Measurements from ENCODE around the gene INPP5E.
"Not testable (repeated sequence)": the region's sequence is repeated elsewhere in the genome, so short reads cannot be mapped to it uniquely, and the experiment has no call there.

The INPP5E gene

DNA sequence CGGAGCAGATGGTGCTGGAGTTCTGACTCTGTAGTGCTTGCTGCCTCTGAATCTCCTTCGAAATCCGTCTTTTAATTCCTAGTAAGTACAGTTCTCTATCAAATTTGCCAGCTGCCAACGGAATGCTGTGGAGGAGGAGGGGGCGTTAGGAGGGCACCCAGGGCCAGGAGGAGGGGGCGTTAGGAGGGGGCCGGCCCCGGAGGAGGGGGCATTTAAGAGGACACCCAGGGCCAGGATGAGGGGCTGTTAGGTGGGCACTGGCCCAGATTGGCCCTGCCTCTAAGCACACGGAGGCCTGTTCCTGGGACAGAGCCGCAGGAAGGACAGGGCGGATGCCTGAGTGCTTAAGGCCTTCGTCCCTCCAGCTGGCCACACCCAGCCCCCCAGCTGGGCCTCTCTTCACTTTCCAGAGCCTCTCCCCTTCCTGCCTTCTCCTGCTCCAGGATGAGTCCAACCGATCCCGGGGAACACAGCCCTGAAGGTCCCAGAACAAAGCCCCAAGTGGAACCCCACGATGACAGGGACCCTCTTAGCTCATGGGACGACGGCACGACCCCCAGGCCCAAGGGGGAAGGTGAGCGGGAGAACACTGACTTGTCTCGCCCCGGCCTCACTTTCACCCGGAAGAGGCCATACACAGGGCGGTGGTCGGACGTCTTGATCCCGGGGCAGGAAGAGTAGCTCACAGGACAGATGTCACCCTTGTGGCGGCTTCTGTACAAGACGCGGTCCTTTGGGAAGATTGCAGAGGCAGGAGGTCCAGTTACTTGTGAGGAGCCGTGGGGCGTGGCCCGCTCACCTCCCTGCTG, 9.8 kb downstream of the INPP5E start:
- DNase-seq (ENCODE audit: low read depth): no peak

DNA sequence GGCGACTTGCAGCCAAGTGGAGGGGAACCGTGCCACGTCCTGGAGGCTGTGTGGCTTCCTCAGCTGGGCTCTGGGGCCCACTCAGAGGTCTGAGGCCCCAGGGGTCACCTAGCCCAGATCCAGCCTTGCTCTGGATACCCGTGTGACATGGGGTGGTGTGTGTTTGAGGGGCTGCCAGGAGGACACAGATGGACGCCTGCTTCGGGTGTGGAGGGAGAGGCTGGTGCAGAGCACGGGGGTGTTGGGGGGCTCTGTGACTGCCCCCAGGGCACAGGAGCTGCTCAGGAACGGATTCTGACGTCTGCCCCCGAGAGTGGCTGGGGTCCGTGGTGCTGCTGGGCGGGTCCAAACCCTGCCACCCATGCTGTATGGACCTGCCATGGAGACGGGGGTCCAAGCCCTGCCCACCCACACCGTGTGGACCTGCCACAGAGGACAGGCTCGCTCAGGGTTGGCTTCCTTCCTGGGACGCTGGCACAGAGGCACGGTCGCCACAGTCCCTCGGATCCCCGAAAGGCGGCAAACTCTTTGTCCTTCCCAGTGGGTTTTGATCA, 10.5 kb downstream of the INPP5E start:
- no peak for DNase-seq (ENCODE audit: low read depth)

DNA sequence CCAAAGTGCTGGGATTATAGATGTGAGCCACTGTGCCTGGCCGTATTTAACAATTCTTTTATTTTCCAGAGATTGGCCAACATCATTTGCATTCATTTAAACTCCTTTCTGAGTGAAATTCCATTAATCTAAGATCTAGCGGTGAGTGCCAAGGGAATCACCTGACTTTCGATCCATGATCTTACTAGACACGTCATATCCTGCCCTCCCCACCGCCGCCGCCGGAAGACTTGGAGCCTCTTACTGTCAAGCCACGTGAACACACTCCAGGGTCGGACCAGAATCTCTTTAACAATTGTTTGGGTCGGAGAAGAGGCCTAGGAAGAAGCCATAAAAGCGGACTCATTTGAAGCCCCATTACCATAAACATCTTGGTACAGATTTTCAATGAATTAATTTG, 12.9 kb downstream of the INPP5E start:
- DNase-seq (ENCODE audit: low read depth): no peak

DNA sequence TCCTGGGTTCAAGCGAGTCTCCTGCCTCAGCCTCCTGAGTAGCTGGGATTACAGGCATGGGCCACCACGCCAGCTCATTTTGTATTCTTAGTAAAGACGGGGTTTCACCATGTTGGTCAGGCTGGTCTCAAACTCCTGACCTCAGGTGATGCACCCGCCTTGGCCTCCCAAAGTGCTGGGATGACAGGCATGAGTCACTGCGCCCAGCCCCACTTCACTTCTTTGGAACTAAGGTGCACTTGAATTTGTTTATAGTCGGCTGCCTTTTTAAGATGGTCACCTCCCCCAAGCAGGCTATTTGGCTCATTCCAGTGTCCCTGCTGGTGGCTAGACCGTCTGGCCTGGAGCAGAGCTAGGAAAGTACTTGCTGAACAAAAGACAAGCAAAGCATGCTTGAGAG, 14.3 kb downstream of the INPP5E start:
- not testable (repeated sequence) for DNase-seq (ENCODE audit: low read depth)

DNA sequence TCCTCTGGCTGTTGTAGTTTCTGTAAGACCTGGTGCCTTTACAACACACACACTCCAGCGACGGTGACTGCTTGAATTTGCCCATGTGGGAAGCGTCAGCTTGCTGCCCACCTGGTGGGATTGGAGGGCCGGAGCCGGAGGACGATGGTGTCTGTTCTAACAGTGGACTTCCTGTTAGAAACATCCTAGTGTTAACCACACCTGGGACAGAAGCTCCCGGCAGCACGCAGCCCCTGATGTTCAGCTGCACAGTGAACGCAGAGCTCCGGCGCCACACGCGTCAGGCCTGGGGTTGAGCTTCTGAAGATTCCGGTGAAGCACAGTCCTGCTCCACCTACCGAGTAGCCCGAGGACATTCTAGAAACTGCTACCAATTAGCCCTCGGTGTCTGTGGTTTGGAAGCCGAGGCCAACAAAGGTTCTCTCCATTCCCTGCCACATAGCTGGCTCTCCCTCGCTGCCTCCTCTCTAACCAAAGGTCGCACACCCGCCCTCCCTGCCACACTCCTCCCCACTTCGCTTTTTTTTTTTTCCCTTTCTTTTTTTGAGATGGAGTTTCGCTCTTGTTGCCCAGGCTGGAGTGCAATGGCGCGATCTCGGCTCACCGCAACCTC, 14.8 kb downstream of the INPP5E start:
- DNase-seq (ENCODE audit: low read depth): no peak

DNA sequence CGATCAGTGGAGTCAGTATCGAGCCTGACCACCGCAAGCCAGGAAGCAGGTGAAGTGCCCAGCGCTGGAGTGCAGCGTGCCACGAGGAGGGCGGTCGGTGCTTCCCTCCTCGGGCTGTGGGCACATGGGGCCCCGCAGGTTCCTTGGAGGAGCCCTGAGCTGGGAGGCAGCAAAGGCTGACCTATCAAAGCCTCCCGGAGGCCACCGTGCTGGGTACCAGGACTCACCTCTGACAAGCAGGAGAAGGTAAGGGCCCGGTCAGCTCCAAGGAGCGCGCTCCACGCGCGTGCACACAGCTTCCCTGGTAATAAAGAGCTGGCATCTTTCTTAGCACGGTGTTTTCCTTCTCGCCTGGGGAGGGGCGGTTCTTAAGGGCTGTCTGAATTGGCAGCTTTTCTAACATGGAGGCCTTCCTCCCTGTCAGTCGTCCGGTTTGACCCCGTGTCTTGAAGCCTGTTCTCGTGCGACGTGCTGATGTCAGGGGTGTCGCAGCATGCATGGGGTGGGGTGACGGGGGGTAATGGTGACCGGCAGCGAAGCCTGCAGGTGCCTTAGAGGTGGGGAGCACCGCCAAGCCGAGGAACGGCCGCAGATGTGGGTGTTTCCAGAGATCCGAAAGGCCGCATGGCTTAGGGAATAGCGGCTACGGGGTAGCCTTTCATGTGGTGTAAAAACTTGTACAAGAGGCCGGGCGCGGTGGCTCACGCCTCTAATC, 16.1 kb downstream of the INPP5E start:
- DNase-seq (ENCODE audit: low read depth): no peak

DNA sequence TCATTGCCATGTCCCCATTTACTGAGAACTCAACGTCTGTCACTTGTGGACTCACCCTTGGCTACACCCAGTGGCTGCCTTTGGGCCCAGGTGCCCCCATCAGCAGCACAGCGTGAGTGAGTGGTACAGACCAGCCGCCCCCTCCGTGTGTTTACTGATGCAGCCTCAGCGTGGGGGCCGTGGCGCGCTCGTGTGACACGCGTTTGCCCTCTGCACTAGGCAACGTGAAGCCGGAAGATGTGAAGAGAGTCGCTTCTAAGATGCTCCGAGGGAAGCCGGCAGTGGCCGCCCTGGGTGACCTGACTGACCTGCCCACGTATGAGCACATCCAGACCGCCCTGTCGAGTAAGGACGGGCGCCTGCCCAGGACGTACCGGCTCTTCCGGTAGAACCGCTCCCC, 16.8 kb downstream of the INPP5E start:
- no peak for DNase-seq (ENCODE audit: low read depth)

DNA sequence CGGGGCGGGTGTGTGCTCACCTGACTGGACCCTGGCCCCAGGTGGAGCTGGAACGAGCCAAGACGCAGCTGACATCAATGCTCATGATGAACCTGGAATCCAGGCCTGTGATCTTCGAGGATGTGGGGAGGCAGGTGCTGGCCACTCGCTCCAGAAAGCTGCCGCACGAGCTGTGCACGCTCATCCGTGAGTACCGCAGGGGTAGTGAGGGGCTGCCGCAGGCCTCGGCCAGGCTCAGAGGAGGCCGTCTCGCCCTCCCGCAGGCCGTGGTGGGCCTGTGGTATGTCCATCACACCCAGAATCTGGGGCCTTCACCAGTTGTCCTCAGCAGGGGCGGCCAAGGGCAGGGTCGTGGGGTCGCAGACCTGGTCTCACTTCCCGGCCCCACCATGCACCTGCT, 17.9 kb downstream of the INPP5E start:
- DNase-seq (ENCODE audit: low read depth): no peak

DNA sequence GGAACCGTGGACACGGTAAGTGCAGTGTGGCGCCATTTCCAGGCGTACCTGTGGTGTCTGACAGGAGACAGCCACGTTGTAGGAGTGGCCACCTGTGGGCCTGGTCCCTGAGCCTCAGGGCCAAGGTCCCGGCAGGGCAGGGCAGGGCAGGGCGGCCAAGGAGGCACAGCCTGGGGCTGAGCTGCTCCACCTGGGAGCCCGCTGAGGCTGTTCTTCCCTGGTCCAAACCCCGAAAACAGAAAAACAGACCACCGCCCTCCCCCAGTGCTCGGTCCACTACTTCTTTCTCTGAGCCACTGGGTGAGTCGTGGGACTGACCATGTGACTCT, 20.6 kb downstream of the INPP5E start:
- no peak for DNase-seq (ENCODE audit: low read depth)

DNA sequence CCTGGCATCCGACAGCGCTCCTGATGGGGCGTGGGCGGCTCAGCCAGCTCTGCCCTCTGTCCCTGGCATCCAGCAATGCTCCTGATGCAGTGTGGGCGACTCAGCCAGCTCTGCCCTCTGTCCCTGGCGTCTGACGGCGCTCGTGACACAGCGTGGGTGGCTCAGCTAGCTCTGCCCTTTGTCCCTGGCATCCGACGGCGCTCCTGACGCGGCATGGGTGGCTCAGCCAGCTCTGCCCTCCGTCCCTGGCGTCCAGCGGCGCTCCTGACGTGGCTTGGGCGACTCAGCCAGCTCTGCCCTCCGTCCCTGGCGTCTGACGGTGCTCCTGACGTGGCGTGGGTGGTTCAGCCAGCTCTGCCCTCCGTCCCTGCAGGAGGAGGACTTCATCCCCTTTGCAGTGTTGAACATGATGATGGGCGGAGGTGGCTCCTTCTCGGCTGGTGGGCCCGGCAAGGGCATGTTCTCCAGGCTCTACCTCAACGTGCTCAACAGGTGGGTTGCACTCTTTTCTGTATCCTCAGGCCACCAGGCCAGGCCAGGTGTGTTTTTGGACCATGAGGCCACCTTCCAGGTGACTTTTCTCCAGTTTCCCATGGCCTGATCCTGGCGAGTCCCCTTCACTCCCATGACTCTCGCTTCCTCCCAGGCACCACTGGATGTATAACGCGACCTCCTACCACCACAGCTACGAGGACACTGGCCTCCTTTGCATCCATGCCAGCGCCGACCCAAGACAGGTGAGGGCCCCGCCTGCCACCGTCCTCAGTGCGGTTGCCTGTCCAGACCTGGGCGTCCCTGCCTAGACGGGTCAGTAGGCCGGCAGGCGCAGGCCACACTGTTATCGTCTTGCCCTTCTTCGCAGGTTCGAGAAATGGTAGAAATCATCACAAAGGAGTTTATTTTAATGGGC, 21.2 kb downstream of the INPP5E start:
- no peak for DNase-seq (ENCODE audit: low read depth)

DNA sequence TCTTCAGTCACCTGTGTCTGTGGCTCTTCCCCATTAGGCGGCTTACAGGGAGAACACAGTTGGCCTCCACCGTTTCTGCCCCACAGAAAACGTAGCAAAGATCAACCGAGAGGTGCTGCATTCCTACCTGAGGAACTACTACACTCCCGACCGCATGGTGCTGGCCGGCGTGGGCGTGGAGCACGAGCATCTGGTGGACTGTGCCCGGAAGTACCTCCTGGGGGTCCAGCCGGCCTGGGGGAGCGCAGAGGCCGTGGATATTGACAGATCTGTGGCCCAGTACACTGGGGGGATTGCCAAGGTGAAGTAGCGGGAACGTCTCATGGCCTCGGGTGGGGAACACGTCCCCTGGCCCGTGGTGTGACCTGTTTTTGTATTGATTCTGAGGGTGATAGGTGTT, 22.7 kb downstream of the INPP5E start:
- no peak for DNase-seq (ENCODE audit: low read depth)

DNA sequence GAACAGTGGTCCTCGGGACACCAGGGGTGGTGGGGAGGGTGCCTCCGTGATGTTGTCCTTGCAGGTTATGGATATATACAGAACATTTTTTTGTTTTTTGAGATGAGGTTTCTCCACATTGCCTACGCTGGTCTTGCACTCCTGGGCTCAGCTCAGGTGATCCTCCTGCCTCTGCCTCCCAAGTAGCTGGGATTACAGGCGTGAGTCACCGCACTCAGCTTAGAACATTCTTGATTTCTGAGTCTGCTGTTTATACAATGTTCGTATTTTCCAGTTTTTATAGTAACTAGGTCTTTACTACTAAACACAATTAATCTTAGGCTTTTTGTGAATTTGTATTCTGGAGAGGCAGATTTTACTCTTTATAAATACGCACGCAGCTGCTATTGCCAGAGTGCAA, 23.2 kb downstream of the INPP5E start:
- no peak for DNase-seq (ENCODE audit: low read depth)

DNA sequence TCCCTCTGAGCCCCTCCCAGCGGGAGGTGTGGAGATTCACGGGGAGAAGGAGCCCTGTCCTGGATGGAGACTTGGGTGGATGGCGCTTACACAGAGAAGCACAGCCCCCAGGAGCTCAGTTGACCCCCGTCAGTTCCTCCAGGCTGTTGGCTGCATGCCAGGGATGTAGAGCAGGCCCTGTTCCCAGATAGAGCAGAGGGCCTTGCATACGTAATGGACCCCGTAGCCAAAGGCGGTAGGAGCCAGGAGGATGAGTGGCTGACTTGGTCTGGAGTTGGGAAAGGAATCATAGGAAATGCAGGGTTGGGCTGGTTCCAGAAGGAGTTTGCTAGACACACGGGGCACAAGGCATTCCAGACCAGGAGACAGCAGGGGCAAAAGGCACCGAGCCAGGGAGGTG, 26.7 kb downstream of the INPP5E start:
- no peak for DNase-seq (ENCODE audit: low read depth)

DNA sequence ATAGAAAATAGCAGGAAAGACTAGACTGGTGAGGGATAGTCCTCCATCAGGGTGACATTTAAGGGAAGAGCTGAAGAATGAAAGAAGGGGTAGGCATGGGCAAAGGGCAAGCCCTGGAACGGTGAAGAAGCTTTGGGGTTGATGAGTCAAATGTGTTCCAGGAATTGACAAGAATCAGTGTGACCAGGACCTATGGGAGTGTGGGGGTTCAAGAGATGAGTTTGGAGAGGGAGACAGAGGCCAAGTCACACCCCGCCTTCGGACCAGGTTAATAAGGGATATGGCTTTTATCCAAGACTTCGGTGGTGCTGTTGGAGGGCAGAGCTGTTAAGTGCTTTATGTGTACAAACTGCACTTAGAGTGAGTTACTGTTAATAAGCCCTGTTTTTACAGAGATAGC, 28.3 kb downstream of the INPP5E start:
- no peak for DNase-seq (ENCODE audit: low read depth)

DNA sequence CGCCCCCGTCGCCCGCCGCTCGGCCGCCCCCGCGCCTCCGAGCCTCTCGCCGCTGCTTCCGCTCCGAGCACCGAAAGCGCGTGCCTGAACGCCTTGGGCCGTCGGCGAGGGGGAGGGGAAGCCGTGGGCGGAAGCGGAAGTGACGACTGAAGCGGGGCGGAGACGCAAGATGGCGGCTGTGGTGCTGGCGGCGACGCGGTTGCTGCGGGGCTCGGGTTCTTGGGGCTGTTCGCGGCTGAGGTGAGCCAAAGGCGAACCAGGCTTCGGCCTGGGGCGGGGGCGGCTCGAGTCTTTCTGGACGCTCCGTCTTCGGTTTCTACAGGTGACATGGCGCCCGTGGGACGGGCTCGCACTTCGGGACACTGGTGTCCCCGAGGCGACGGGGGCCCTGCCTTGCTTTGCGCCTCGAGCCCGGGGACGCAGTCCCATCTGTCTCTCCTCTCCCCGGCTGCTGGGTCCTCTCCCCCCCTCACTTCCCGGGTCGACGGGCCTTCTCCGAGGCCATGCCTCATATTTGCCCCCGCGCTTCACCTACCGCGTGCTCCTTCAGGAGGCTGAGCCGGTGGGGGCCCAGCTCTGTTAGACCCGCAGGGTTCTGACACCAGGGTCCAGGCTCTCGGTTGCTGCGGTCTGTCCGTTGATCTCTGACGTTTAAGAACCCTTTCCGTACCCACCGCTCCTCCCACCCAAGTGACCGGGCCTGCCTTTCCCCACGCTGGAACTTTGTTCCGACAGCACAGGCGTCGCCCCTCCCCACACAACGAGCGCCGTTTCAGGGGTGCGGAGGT, 29.0 kb downstream of the INPP5E start, which contains the start of the genes ENTR1 and PMPCA:
Gene ENTR1 (minus strand): TSS at position 115 of the 788 bp plus-strand sequence. CDS start 217 bp downstream, outside the sequence.
Gene PMPCA (plus strand): TSS at position 159 of the 788 bp plus-strand sequence. CDS start 11 bp downstream, at position 170.
- DNase-seq (ENCODE audit: low read depth): peak; percentile 93

DNA sequence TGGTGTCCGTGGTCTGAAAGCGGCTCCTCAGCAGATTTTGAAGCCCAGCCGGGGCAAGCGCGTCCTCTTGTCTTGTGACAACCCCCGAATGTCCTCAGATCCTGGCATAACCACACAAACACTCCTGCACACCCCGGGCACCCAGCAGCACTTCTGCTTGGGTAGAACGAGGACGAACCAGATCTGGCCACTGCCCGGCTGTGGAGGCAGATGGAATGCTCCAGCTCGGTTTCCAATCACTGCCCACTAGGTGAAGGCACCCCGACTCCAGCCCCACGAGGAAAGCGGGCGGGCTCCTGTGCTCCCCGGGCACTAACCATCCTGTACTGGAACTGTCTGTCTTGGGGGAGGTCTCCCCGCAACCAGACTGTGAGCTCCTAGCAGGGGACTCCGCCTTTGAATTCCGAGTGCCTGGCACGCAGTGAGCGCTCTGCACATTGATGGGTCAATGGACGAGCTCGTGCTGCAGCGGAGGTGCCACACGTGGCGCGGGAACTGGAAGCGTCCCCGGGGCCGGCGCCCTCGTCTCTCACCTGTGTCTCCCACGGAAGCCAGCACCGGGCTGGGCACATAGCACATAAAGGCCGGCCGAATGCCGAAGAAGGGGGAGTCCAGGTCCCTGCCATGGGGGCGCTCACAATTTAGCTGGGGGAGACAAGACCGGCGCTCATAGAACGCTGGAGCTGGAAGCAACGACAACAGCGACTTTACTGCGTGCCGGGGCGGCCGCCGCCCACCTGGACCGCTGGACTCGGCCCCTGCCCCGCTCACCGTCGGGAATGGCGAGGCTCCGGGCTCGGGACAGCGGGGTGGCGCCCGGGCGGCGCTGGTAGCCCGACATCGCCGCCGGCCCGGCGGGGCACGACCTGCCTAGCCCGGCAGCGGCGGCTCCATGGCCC, 29.8 kb downstream of the INPP5E start:
- no peak for DNase-seq (ENCODE audit: low read depth)

DNA sequence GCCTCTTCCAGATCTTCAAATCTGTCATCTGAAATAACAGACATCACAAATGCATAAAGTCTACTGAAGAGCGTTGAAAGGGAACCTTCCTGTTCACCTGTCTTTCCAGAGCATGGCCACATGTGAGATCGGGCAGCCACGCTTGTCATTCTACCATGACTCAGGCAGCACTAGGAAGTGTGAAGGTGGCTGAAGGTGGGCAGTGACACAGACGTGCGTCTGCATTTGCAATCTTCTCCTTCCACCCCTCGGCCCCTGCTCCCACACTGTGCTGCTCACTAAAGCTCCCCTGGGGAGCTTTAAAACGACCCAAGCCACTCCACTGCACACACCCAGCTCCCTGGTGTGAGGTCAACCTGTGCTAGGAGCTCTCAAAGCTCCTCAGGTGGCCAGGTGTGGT, 31.7 kb downstream of the INPP5E start:
- no peak for DNase-seq (ENCODE audit: low read depth)

DNA sequence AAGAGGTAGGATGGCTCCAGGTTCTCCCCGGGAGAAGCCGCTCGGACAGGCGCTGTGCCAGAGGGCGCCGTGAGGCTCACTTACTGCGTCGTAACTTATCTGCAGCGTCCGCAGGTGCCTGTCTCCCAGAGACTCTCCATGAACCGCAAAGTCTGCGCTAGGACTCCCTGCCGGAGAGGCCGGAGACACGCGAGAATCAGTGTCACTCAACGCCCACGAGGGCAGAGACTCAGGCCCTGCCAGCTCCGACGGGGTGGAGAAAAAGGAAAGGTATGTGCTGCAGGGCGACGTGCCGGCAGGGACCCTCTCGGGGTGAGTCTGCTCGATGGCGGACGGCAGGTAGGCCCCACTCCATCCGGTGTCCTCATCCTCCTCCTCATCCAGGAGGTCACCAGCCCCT, 32.6 kb downstream of the INPP5E start:
- DNase-seq (ENCODE audit: low read depth): not testable (repeated sequence)

DNA sequence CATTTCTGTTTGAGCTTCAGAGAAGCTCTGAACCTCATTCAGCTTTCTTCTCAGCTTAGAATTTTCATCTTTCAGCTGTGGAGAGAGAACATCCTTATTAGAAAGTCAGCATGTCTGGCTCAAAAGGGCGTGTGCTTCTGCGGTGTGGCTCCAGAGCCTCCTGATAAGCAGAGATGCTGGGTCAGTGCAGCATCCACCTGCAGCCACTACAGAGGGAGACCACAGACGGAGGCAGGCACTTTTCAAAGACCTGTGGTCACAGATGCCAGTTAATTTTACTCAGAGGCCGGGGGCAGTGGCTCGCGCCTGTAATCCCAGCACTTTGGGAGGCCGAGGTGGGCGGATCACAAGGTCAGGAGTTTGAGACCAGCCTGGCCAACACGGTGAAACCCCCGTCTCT, 33.7 kb downstream of the INPP5E start:
- DNase-seq (ENCODE audit: low read depth): not testable (repeated sequence)

DNA sequence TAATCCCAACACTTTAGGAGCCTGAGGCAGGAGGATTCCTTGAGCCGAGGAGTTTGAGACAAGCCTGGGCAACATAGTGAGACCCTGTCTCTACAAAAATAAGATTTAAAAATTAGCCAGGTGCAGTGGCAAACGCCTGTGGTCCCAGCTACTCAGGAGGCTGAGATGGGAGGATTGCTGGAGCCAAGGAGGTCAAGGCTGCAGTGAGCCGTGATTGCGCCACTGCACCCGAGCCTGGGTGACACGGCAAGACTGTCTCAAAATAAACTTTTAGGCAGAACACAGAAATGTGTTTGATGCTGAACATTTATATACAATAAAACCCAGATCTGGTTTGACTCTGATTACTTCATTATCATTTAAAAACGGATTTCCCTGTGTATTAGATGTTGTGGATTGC, 34.2 kb downstream of the INPP5E start:
- DNase-seq (ENCODE audit: low read depth): no peak
